H1 (cell line): ENCODE data around the gene XCL1. TPM values are rescaled to one million over a fixed set of nuclear protein-coding genes. Genes with fewer than 3 reads are reported as not detected.
A peak's percentile ranks its signal among the peaks of the same experiment; 100 is the strongest.

Experiments used
- CTCF ChIA-PET: fragments of 300-600 bp; sonication (Branson Sonifier 250); formaldehyde crosslinking; loops from one replicate; lab custom pipeline; 2021; ENCODE audit not compliant: partially characterized antibody; lab: Charles Lee
- POLR2A ChIA-PET: fragments of 300-600 bp; sonication (Branson Sonifier 250); formaldehyde crosslinking; loops from one replicate; lab custom pipeline; 2021; ENCODE audit warnings: inconsistent platforms; ENCODE audit not compliant: partially characterized antibody; lab: Charles Lee
- DNase-seq, 2 experiments: peaks; one replicate each; pipeline versions ENCODE4 v3.0.0 to v3.0.0-alpha.2; 2010 to 2022; ENCODE audit warnings: low spot score in 2 of 2, low read depth in 1 of 2, mixed read lengths in 1 of 2
- FAIRE-seq: peaks from 2 replicates; lab custom pipeline; 2011; peaks lifted over from hg19 to GRCh38; lab: Jason Lieb, UNC
- H2AFZ ChIP-seq: 2 replicates; pipeline ENCODE4 v1.8.1; 2012; ENCODE audit warnings: low read length, inconsistent platforms
- H2AK5ac ChIP-seq: 2 replicates; pipeline ENCODE4 v1.6.1; 2013; ENCODE audit warnings: low read depth, low read length
- H2BK120ac ChIP-seq: replicated peaks from 2 replicates; pipeline ENCODE3; 2013; ENCODE audit warnings: low read depth, low read length, inconsistent platforms
- H2BK12ac ChIP-seq: 2 replicates; pipeline ENCODE4 v1.6.1; 2013; ENCODE audit warnings: low read depth, low read length
- H2BK15ac ChIP-seq: 2 replicates; pipeline ENCODE4 v1.6.1; 2013; ENCODE audit warnings: low read length
- H2BK20ac ChIP-seq: 2 replicates; pipeline ENCODE4 v1.6.1; 2013; ENCODE audit warnings: low read length
- H2BK5ac ChIP-seq: 2 replicates; pipeline ENCODE4 v1.6.1; 2013; ENCODE audit warnings: low read depth, low read length
- H3K14ac ChIP-seq: 2 replicates; pipeline ENCODE4 v1.6.1; 2013; ENCODE audit warnings: inconsistent platforms; ENCODE audit not compliant: insufficient read length
- H3K18ac ChIP-seq: 2 replicates; pipeline ENCODE4 v1.6.1; 2013; ENCODE audit warnings: low read length; ENCODE audit errors: extremely low read depth
- H3K23ac ChIP-seq: 2 replicates; pipeline ENCODE4 v1.6.1; 2013; ENCODE audit warnings: inconsistent platforms; ENCODE audit not compliant: insufficient read length
- H3K23me2 ChIP-seq: 2 replicates; pipeline ENCODE4 v1.6.1; 2013; ENCODE audit warnings: low read depth, low read length
- H3K27ac ChIP-seq: 2 replicates; pipeline ENCODE4 v1.6.1; 2011; ENCODE audit warnings: low read depth, low read length, inconsistent platforms
- H3K27me3 ChIP-seq, 4 experiments: replicated peaks in 1 of 4; 1 replicate in 1 of 4; 2 replicates in 3 of 4; pipeline versions ENCODE4 v1.6.1 to v1.8.1; 2011 to 2013; ENCODE audit warnings: low read length in 3 of 4, mild to moderate bottlenecking in 3 of 4, inconsistent platforms in 2 of 4, mixed read lengths in 2 of 4, moderate library complexity in 1 of 4; ENCODE audit not compliant: control insufficient read depth in 3 of 4, insufficient read depth in 3 of 4; ENCODE audit errors: extremely low read depth in 1 of 4
- H3K36me3 ChIP-seq, 4 experiments: 2 replicates each; pipeline versions ENCODE4 v1.6.1 to v1.8.1; 2011 to 2013; ENCODE audit warnings: mild to moderate bottlenecking in 4 of 4, low read length in 3 of 4, moderate library complexity in 2 of 4, control low read depth in 1 of 4, inconsistent platforms in 1 of 4; ENCODE audit not compliant: insufficient read depth in 4 of 4, control insufficient read depth in 2 of 4
- H3K4ac ChIP-seq: replicated peaks from 2 replicates; pipeline ENCODE3; 2013; ENCODE audit warnings: low read length, low read depth, mixed read lengths, inconsistent platforms; ENCODE audit not compliant: insufficient read length
- H3K4me1 ChIP-seq, 4 experiments: replicated peaks in 1 of 4; 1 replicate in 1 of 4; 2 replicates in 3 of 4; pipeline versions ENCODE4 v1.6.1 to v1.8.1; 2011 to 2013; ENCODE audit warnings: low read length in 3 of 4, inconsistent platforms in 2 of 4, mixed read lengths in 1 of 4; ENCODE audit not compliant: insufficient read depth in 4 of 4, control insufficient read depth in 3 of 4
- H3K4me2 ChIP-seq, 2 experiments: 2 replicates each; pipeline versions ENCODE4 v1.6.1 to v1.8.1; 2011 to 2013; ENCODE audit warnings: low read depth in 2 of 2, low read length in 2 of 2, control low read depth in 1 of 2, inconsistent platforms in 1 of 2, mild to moderate bottlenecking in 1 of 2; ENCODE audit not compliant: insufficient read depth in 1 of 2
- H3K4me3 ChIP-seq, 4 experiments: fragments of 200-600, 300-600 bp in 1 of 4; sonication (generic), shearing (Covaris generic), sonication (Bioruptor Twin) in 1 of 4; 2 replicates each; pipeline versions ENCODE4 v1.5.1 to v1.8.1; 2011 to 2016; ENCODE audit warnings: low read length in 4 of 4, low read depth in 3 of 4, control low read depth in 2 of 4, inconsistent platforms in 2 of 4, mild to moderate bottlenecking in 2 of 4, mixed read lengths in 1 of 4, moderate library complexity in 1 of 4; ENCODE audit not compliant: insufficient read depth in 2 of 4; ENCODE audit errors: extremely low read depth in 1 of 4
- H3K56ac ChIP-seq: replicated peaks from 2 replicates; pipeline ENCODE3; 2013; ENCODE audit warnings: low read depth, mild to moderate bottlenecking, mixed read lengths, low read length, inconsistent platforms; ENCODE audit not compliant: insufficient read length
- H3K79me1 ChIP-seq: 2 replicates; pipeline ENCODE4 v1.6.1; 2013; ENCODE audit warnings: low read depth, low read length, control low read depth
- H3K79me2 ChIP-seq, 2 experiments: 2 replicates each; pipeline versions ENCODE4 v1.6.1 to v1.8.1; 2012 to 2013; ENCODE audit warnings: low read length in 2 of 2, mild to moderate bottlenecking in 2 of 2, inconsistent platforms in 1 of 2; ENCODE audit not compliant: insufficient read depth in 2 of 2, control insufficient read depth in 1 of 2
- H3K9ac ChIP-seq, 4 experiments: replicated peaks in 1 of 4; 1 replicate in 1 of 4; 2 replicates in 3 of 4; pipeline versions ENCODE4 v1.6.1 to v1.8.1; 2011 to 2013; ENCODE audit warnings: low read depth in 3 of 4, low read length in 3 of 4, control low read depth in 2 of 4, mild to moderate bottlenecking in 2 of 4, moderate library complexity in 2 of 4, inconsistent platforms in 1 of 4; ENCODE audit errors: extremely low read depth in 1 of 4
- H3K9me3 ChIP-seq, 2 experiments: 2 replicates each; pipeline versions ENCODE4 v1.6.1 to v1.8.1; 2012 to 2013; ENCODE audit warnings: mild to moderate bottlenecking in 2 of 2, moderate library complexity in 2 of 2, control low read depth in 1 of 2, inconsistent platforms in 1 of 2, low read depth in 1 of 2, low read length in 1 of 2, mixed read lengths in 1 of 2; ENCODE audit not compliant: insufficient read depth in 2 of 2
- H4K20me1 ChIP-seq, 2 experiments: replicated peaks in 1 of 2; 2 replicates each; pipeline versions ENCODE3 to v1.8.1; 2011 to 2013; ENCODE audit warnings: inconsistent platforms in 2 of 2, low read length in 2 of 2, mild to moderate bottlenecking in 1 of 2; ENCODE audit not compliant: insufficient read depth in 2 of 2, control insufficient read depth in 1 of 2
- H4K5ac ChIP-seq: 2 replicates; pipeline ENCODE4 v1.6.1; 2013; ENCODE audit warnings: low read length, low read depth, mixed read lengths, inconsistent platforms; ENCODE audit not compliant: insufficient read length
- H4K8ac ChIP-seq: 2 replicates; pipeline ENCODE4 v1.8.0; 2013; ENCODE audit warnings: mild to moderate bottlenecking, moderate library complexity, low read length, inconsistent platforms; ENCODE audit not compliant: insufficient read depth; ENCODE audit errors: extremely low read depth
- H4K91ac ChIP-seq: replicated peaks from 2 replicates; pipeline ENCODE3; 2013; ENCODE audit warnings: low read length, mixed read lengths, inconsistent platforms; ENCODE audit not compliant: insufficient read length
- CHD1 ChIP-seq: IDR thresholded peaks from 2 replicates; pipeline ENCODE4 v1.6.1; 2012; ENCODE audit warnings: low read depth, low read length, improper control_type of control experiment
- RFX5 ChIP-seq: IDR thresholded peaks from 2 replicates; pipeline ENCODE4 v1.6.1; 2011; ENCODE audit warnings: low read depth, low read length, improper control_type of control experiment, borderline replicate concordance
- SIRT6 ChIP-seq: IDR thresholded peaks from one replicate; pipeline ENCODE4 v1.7.1; 2012; ENCODE audit warnings: low read length, inconsistent platforms
- TEAD4 ChIP-seq: IDR thresholded peaks from 2 replicates; pipeline ENCODE4 v1.6.1; 2012; ENCODE audit warnings: low read depth, low read length, inconsistent platforms, mixed read lengths
- WGBS, 2 experiments: shearing (Covaris generic) in 1 of 2; methylation state at CpG; one replicate each; pipeline versions ENCODE4 v1.1.6 to v1.1.7; 2013 to 2015; ENCODE audit warnings: low lambda C conversion rate in 2 of 2, mixed read lengths in 2 of 2, inconsistent platforms in 1 of 2, low coverage in 1 of 2, missing lambda C conversion rate in 1 of 2; ENCODE audit not compliant: insufficient replicate concordance in 2 of 2, insufficient coverage in 1 of 2, insufficient read length in 1 of 2; ENCODE audit errors: extremely low coverage in 1 of 2, missing lambda C conversion rate in 1 of 2; 5-methylcytosine and 5-hydroxymethylcytosine counted together
- polyA plus RNA-seq, 7 experiments: library from polyadenylated mRNA; depleted of rRNA in 3 of 7; stranded (reverse) in 5 of 7; unstranded in 2 of 7; fragments of >200 nt in 5 of 7; fragments of 200-250 nt in 2 of 7; gene quantifications; 1 replicate in 5 of 7; 2 replicates in 1 of 7; 4 replicates in 1 of 7; pipeline versions ENCODE4 v1.2.1 to v1.2.3, GENCODE V29; 2011 to 2013; ENCODE audit warnings: missing spikeins in 2 of 7, mixed read lengths in 2 of 7
- total RNA-seq: library from RNA; stranded (reverse); fragmentation: NEBNext Ultra II Directional; extraction: Animal tissue kit (Norgen Biotek cat#: 25700); gene quantifications from 2 replicates; pipeline ENCODE4 v1.2.1, GENCODE V29; 2021
- TF ChIP-seq, protein P1 (sequence below): IDR thresholded peaks from 2 replicates; pipeline ENCODE4 v1.6.1; 2011; ENCODE audit warnings: low read depth, mild to moderate bottlenecking, low read length; ENCODE audit not compliant: insufficient read depth

The XCL1 gene
- total and polyA plus RNA-seq, 2 of the 8 experiments (the other 6 are each of a cell fraction or from before 2014, with no cell fraction given): 0.39 to 0.63 TPM

DNA sequence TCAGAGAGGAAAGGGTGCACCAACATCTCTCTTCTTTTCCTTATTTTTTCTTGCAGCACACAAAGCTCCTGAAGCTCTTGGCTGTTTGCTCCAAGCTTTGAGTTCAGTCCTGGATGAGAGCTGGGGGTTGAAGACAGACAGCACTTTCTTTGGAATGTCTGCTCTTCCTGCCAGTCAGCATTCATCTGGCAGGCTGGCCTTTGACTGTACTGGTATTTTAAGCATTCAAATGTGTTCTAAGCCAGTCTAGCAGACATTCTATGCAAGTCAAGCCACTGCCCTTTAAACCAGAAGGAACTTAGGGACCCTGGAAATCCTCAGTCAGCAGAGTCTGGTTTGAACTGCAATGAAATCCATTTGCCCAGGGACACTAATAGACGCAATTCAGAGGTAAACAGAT, 45.0 kb downstream of the XCL1 start:
- CTCF ChIA-PET: interaction anchor here (0.7 to 2.6 kb wide), 7 partner anchors 9 to 529 kb away, joined by 3 to 10 read pairs (median 4); no protein-coding TSS in a partner anchor
- no peak overlapping the region for H3K4me3 ChIP-seq
- no peak for DNase-seq

More for the DNA sequence above, 45.0 kb downstream of the XCL1 start:
- H3K9ac ChIP-seq: no peak overlapping the region
- H2BK12ac ChIP-seq: no peak overlapping the region
- H3K14ac ChIP-seq: no peak overlapping the region
- no peak overlapping the region for H3K4me2 ChIP-seq
- no peak overlapping the region for H3K56ac ChIP-seq
- H3K79me1 ChIP-seq: no peaks in the 10 kb centered on the region
- H3K18ac ChIP-seq: no peak overlapping the region
- H4K5ac ChIP-seq: no peak overlapping the region
- H2BK20ac ChIP-seq: no peak overlapping the region
- no peak overlapping the region for H3K23ac ChIP-seq
- no peaks in the 10 kb centered on the region; a peak in 1 of 7 replicates for H3K27me3 ChIP-seq
- POLR2A ChIA-PET: no interaction called here
- H4K8ac ChIP-seq: no peak overlapping the region
- H2AK5ac ChIP-seq: no peak overlapping the region
- H3K23me2 ChIP-seq: no peaks in the 10 kb centered on the region; the same call in 1 of the 2 replicates
- H2BK15ac ChIP-seq: no peak overlapping the region
- TF ChIP-seq SIRT6: no peak
- peak; percentile 37; the same call in 1 of the 2 replicates for TF ChIP-seq TEAD4
- no peak for TF ChIP-seq CHD1
- TF ChIP-seq, protein P1, sequence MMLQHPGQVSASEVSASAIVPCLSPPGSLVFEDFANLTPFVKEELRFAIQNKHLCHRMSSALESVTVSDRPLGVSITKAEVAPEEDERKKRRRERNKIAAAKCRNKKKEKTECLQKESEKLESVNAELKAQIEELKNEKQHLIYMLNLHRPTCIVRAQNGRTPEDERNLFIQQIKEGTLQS: no peak
- no peak for TF ChIP-seq RFX5
- FAIRE-seq: no peak
- 82% methylated on average over 1 of the region's 1 CpG; no CpG with 5 or more reads in 1 of the 2 experiments for WGBS, 2 experiments
- H2BK5ac ChIP-seq: no peak overlapping the region
- H2BK120ac ChIP-seq: no peak overlapping the region
- no peaks in the 10 kb centered on the region for H3K4me1 ChIP-seq
- H4K20me1 ChIP-seq: no peaks in the 10 kb centered on the region
- no peak overlapping the region for H4K91ac ChIP-seq
- H2AFZ ChIP-seq: 0 out of 2 replicates have a peak overlapping the region, but pooled peaks have one; percentile 7
- no peaks in the 10 kb centered on the region for H3K79me2 ChIP-seq
- no peak overlapping the region for H3K27ac ChIP-seq
- no peaks in the 10 kb centered on the region for H3K36me3 ChIP-seq
- H3K4ac ChIP-seq: no peak overlapping the region
- no peaks in the 10 kb centered on the region for H3K9me3 ChIP-seq
